ENCODE measurements around the gene CACTIN.
A peak's percentile ranks its signal among the peaks of the same experiment; 100 is the strongest.
"Not testable (repeated sequence)": the region's sequence is repeated elsewhere in the genome, so short reads cannot be mapped to it uniquely, and the experiment has no call there.

Gene CACTIN

DNA sequence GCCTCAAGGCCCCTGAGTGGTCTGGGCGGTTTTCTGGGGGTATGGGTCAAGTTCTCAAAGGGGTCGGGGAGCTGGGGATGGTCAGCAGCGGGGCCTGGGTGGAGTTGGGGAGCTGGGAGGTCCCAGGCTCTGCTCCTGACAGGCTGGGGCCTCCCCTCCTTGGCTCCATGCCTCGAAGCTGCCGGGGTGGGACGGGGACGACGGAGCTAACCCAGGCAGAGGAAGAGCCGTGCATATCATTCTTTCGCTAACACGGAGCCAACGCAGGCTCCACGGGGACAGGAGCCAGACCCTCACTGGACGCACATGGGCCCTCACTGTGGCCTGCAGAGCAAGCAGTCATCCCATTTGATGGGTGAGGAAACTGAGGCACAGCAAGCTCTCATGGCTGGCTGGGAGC is 25.8 kb upstream of the CACTIN start:
- intact Hi-C loops (cut with DNase I): no loop called here
- no peak for DNase-seq

DNA sequence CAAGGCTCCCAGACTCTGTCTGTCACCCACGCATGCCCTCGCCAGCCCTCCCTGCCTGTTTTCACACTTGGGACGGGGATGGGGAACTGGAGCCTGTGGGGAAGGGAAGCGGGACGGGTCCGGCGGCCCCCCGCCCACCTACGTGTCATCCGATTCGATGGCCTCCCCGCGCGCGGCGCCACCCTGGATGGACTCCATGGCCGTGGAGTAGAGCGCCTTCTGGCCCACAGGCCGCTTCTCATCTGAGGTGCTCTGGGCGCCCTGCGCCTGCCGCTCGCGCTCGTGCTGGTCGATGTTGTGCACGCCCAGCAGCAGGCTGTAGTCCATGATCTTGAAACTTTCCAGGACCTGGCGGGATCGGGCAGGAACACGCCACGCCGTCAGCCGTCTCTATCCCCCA is 25.1 kb upstream of the CACTIN start:
- no peak for DNase-seq

GRCh38 chr19:3649888-3650287 is 23.3 kb upstream of the CACTIN start:
- intact Hi-C loops (cut with DNase I): no loop called here
- no peak for DNase-seq

More for the DNA sequence above, 25.1 kb upstream of the CACTIN start:
- intact Hi-C loops (cut with DNase I): no loop called here

DNA sequence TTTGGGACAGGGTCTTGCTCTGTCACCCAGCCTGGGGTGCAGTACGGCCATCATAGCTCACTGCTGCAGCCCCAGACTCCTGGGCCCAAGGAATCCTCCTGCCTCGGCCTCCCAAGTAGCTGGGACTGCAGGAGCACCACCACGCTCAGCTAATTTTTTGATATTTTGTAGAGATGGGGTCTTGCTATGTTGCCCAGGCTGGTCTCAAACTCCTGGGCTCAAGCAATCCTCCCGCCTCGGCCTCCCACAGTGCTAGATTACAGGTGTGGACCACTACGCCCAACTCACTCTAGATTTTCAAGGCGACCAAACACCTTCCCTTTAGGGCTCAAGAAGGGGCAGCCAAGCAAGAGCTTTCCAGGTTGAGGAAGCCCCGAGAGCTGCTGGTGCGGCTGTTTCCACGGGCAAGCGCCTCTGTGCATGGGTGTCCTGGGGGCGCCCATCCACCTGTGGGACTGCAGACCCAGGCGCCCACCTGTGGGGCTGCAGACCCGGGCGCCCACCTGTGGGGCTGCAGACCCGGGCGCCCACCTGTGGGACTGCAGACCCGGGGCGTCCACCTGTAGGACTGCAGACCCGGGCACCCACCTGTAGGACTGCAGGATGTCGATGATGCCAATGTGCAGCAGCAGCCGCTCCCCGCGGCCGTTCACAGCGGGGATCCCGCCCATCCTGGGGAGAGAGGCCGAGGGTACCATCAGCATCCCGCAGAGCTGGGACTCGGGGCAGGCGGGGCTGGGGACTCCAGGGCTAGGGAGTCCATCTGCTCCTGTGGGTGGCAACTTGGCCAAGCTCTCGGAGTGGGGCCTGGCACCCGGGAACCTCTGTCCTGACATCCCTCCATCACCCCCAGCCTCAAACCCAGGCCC is 21.7 kb upstream of the CACTIN start:
- DNase-seq: no peak

GRCh38 chr19:3647102-3647501 is 20.5 kb upstream of the CACTIN start:
- DNase-seq; intact Hi-C loops (cut with DNase I): not testable (repeated sequence)

More for the DNA sequence above, 21.7 kb upstream of the CACTIN start:
- intact Hi-C loops (cut with DNase I): no loop called here

DNA sequence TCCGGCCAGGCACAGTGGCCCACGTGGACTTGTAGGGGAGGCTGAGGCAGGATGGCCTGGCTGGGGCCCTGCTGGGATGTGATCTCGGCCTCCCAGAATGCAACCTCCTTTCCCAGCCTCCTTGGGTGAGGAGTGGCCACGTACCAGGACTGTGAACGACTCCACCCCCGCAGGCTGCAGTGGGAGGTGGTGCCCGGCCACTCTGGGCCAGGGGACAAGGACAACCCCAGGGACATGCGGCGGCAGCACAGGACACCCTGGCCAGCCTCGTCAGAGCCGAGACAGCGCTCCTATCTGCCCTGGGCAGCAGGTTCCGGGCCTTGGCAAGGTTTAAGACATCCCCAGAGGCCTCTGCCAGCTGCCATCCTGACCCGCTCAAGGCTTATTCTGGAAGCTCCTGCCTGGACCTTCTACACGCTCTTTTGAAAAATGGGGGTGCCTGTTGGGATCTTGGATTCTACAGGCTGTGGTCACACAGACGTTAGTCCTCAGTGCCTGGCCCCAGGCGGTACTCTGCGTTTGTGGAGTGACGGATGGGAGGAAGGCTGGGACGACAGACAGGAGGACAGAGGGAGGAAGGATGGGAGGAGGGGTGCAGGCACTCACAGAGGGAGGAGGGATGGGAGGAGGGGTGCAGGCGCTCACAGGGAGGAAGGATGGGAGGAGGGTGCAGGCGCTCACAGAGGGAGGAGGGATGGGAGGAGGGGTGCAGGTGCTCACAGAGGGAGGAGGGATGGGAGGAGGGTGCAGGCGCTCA is 19.9 kb upstream of the CACTIN start:
- intact Hi-C loops (cut with DNase I): no loop called here
- DNase-seq: no peak

- intact Hi-C loops (cut with DNase I): no loop called here
Observed at GRCh38 chr19:3645726-3646125, 19.1 kb upstream of the CACTIN start.

GRCh38 chr19:3645067-3645396 is 18.4 kb upstream of the CACTIN start:
- no peak for DNase-seq
- intact Hi-C loops (cut with DNase I): no loop called here

More at GRCh38 chr19:3645726-3646125, 19.1 kb upstream of the CACTIN start:
- DNase-seq: no peak

DNA sequence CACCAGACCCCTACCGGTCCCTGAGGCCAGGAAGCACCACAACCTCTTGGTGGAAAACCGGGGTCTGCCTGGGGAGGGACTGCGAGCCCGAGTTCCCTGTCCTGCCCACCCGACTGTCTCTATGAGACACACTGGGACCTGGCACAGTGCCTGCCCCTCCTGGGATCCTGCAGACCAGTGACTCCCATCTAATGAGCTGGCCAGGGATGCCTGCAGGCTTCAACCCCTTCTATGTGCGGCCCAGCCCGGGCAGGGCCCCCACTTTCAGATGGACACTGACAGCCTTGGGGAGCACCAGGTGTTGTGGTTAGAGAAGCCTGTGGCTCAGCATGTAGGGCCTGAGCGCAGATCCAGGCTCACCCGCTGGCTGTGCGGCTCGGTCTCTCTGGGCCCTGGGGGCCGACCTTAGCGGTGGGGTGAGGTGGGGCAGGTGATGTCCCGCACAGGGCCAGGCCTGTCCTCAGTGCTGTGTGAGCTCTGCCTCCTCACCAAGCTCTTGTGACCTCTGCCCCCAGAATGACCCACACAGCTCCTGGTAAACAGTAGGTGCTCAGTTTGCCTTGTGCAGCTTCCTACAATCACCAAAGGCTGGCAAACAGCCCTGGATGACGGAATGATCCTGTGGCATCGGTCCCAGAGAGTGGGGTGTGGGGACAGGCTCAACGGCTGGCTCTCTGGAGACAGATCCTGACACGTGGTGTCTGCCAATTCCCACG is 17.9 kb upstream of the CACTIN start:
- peak; percentile 72 to 98 (median 92) for DNase-seq
- intact Hi-C loops (cut with DNase I): no loop called here

- intact Hi-C loops (cut with DNase I): no loop called here
- no peak for DNase-seq
Observed at GRCh38 chr19:3643674-3644313, 17.2 kb upstream of the CACTIN start.

DNA sequence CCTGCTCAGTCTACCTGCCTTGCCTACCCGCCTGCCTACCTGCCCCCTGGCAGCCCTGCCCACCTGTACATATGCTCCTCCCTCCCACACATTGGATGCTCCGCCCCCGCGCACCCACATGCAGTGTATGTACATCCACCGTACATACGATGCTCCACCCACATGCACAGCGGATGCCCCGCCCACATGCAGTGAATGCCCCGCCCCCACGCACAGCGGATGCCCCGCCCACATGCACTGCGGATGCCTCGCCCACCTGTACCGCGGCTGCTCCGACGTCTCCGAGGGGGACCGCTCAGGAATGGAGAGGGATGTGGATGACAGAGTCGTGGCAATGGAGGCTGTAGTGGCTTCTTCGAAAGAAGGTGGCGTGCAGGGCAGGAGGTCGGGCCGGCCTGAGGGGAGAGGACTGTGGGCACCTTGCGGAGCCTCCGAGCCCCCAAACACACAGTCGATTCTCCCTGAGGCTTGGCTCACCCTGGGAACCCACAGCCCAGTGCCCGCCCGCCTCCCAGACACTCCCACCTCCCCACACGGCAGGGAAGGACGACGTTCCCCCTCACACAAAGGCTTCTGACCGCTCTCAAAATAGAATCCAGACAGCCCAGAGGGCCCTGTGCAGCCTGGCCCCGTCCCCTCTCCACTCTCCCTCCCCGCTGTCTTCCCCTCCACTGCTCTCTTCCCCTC is 16.5 kb upstream of the CACTIN start:
- intact Hi-C loops (cut with DNase I): no loop called here
- DNase-seq: peak in 26 of 42 donors; percentile 17 to 66 (median 42)

GRCh38 chr19:3642296-3642695 is 15.7 kb upstream of the CACTIN start:
- intact Hi-C loops (cut with DNase I): no loop called here
- DNase-seq: peak in 33 of 42 donors; percentile 17 to 78 (median 50)

DNA sequence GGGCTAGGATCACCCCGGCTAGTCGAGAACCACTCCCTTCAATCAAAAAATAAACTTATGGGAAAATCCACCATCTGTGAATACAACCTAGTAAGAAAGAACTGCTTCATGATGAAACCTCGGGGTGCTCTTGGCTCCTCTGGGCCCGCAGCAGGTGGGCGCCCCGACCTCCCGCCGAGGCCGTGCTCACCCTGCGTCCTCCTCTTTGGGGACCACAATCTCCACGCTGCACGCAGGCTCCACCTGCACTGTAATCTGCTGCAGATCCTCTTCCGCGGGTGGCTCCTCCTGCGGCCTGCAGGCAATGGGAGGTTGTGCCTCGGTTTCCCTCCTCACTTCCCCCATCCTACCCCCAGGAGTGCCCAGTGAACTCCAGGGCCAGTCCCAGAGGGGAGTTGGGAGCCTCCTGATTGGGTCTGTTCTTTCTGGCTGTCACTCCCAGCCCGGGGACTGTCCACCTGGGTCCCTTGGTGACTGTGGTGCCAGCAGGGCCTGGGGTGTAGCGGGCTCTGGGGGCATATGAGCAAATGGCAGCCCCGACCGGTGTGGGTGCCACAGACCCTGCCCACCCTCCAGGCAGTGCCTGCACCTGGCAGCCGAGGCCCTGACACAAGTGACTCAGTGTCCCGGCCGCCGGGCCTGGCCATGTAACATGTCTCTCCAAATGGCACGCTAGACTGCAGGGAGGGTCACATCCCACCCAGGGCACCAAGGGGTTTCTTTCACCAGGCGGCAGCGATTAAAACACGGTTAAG is 15.1 kb upstream of the CACTIN start:
- intact Hi-C loops (cut with DNase I): no loop called here
- no peak for DNase-seq

DNA sequence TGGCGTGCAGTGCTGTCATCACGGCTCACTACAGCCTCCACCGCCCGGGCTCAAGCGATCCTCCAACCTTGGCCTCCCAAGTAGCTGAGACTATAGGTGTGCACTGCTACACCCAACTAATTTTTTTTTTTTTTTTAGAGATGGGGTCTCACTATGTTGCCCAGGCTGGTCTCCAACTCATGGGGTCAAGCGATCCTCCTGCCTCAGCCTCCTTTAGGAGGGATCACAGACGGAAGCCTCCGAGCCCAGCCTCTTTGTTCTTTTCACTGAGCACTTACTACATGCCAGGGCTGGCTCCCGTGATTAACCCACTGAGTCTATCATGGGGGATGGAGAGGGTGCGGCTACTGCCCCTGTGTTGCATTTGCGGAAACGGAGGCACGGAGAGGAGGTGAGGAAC is 12.9 kb upstream of the CACTIN start:
- intact Hi-C loops (cut with DNase I): no loop called here
- DNase-seq: no peak

DNA sequence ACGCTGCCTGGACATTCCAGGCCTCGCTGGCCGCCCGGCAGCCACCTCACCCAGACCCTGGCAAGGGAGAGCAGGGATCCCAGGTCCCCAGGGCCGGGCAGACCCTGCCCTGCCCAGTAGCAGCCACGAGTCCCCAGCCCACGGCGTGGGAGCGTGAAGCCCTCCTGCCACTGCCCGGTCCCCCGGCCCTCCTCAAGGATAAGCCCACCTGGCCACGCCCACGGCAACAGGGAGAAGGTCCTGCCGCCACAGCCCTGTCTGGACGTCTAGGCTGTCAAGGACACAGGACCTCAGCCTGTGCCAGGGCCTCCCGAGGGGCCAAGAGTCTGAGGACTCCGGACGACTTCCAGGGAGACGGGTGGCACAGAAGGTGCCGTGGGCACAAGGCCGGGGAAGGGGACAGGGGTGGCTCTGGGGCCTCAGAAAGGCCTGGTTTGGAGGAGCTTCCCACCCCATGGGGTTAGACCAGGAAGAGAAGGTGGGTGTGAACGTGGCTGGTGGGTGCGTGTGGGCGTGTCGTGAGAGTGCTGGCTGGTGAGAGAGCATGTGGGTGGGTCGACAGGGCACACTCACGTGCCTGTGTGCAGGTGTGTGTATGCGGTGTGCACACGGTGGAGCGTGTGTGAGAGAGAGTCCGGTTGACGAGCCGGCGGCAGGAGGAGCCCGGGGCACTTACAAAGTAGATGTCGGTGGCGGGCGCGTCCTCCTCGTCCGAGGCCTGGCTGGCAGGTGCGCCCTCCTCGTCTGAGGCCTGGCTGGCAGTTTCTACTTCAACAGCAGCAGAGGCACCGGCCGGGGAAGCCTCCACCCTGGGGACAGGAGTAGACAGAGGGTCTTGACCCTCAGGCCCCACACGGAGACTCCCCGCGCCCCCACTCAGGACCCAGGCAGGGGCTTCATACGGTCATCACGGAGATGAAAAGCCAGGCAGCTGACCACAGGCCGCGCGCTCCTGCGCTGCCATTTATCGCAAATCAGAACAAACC is 11.9 kb upstream of the CACTIN start:
- DNase-seq: peak in 2 of 42 donors; percentile 28 to 36
- intact Hi-C loops (cut with DNase I): no loop called here

DNA sequence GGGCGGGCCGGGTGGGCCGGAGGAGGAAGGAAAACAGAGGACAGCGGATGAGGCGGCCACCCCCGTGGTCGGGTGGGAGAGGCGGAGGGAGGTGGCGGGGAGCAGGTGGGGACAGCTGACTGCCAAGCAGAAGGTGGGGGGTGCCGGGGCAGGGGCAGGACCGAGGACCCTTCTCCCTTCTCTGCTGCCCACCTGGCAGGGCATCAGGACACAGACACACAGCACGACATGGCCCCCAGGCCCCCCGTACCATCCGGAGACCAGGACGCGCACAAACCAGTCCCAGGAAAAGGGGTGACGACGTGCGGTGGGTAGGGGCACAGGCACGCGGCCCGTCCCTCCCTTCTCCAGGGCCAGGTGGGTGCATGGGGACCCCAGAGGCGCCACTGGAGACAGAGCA is 11.0 kb upstream of the CACTIN start:
- intact Hi-C loops (cut with DNase I): no loop called here
- DNase-seq: no peak

DNA sequence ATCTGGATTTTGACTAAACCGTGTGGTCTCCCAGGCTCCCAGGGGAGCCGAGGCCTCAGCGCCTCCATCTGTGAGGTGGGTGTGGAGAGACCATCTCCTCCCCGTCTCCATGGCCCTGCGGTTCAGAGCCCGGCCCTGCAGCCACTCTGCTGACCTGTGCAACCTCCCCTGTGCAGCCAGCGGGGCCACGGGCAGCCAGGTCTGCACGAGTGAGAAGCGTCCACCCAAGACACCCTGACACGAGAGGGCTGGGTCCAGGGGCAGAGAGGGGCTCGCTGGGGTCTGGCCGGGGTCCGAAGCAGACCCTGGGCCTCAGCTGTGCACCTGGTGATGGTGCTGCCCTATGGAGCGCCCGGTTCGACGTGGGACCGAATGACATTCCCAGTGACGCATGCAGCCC is 10.4 kb upstream of the CACTIN start:
- DNase-seq: no peak
- intact Hi-C loops (cut with DNase I): no loop called here
